ENCODE results near the gene SOX9. TPM values are rescaled to one million over a fixed set of nuclear protein-coding genes. Genes with fewer than 3 reads are reported as not detected.
"Not testable (repeated sequence)": the region's sequence is repeated elsewhere in the genome, so short reads cannot be mapped to it uniquely, and the experiment has no call there.

Gene SOX9
- polyA plus RNA-seq, 3 donors, result 19.9 to 20.8 (median 19.9) TPM

- no peak for DNase-seq (ENCODE audit: extremely low read depth in 1 of 11, low read depth in 9 of 11, low spot score in 4 of 11)
These were observed 16.5 kb upstream of the SOX9 start for GRCh38 chr17:72104164-72104862.

GRCh38 chr17:72104863-72105234 is 16.0 kb upstream of the SOX9 start:
- no peak for DNase-seq (ENCODE audit: extremely low read depth in 1 of 11, low read depth in 9 of 11, low spot score in 4 of 11)

- DNase-seq (ENCODE audit: extremely low read depth in 1 of 11, low read depth in 9 of 11, low spot score in 4 of 11), result no peak
These were observed 13.7 kb upstream of the SOX9 start for GRCh38 chr17:72107100-72107499.

GRCh38 chr17:72110231-72110941 is 10.4 kb upstream of the SOX9 start:
- DNase-seq (ENCODE audit: extremely low read depth in 1 of 11, low read depth in 9 of 11, low spot score in 4 of 11), result no peak

- DNase-seq (ENCODE audit: extremely low read depth in 1 of 11, low read depth in 9 of 11, low spot score in 4 of 11), result no peak
These were observed 9.9 kb upstream of the SOX9 start for GRCh38 chr17:72110942-72111318.

GRCh38 chr17:72111336-72111923 is 9.4 kb upstream of the SOX9 start:
- DNase-seq (ENCODE audit: extremely low read depth in 1 of 11, low read depth in 9 of 11, low spot score in 4 of 11), result no peak

- DNase-seq (ENCODE audit: extremely low read depth in 1 of 11, low read depth in 9 of 11, low spot score in 4 of 11), result not testable (repeated sequence)
These were observed 8.9 kb upstream of the SOX9 start for GRCh38 chr17:72111926-72112325.

GRCh38 chr17:72113751-72114150 is 7.1 kb upstream of the SOX9 start:
- DNase-seq (ENCODE audit: extremely low read depth in 1 of 11, low read depth in 9 of 11, low spot score in 4 of 11), result no peak

- DNase-seq (ENCODE audit: extremely low read depth in 1 of 11, low read depth in 9 of 11, low spot score in 4 of 11), result no peak
These were observed 4.9 kb upstream of the SOX9 start for GRCh38 chr17:72115781-72116525.

- DNase-seq (ENCODE audit: extremely low read depth in 1 of 11, low read depth in 9 of 11, low spot score in 4 of 11), result no peak
These were observed 3.9 kb upstream of the SOX9 start for GRCh38 chr17:72116661-72117521.

- no peak for DNase-seq (ENCODE audit: extremely low read depth in 1 of 11, low read depth in 9 of 11, low spot score in 4 of 11)
These were observed 3.1 kb upstream of the SOX9 start for GRCh38 chr17:72117535-72118334.

- peak in 9 of 11 donors; percentile 66 to 87 (median 78) for DNase-seq (ENCODE audit: extremely low read depth in 1 of 11, low read depth in 9 of 11, low spot score in 4 of 11)
These were observed 2.3 kb upstream of the SOX9 start for GRCh38 chr17:72118335-72119076.

- DNase-seq (ENCODE audit: extremely low read depth in 1 of 11, low read depth in 9 of 11, low spot score in 4 of 11), result no peak
These were observed 1.5 kb upstream of the SOX9 start for GRCh38 chr17:72119077-72119872.

GRCh38 chr17:72119873-72120641 is 763 bp upstream of the SOX9 start:
- peak in 1 of 11 donors; percentile 33 for DNase-seq (ENCODE audit: extremely low read depth in 1 of 11, low read depth in 9 of 11, low spot score in 4 of 11)

- DNase-seq (ENCODE audit: extremely low read depth in 1 of 11, low read depth in 9 of 11, low spot score in 4 of 11), result peak in 1 of 11 donors; percentile 40
These were observed 567 bp downstream of the SOX9 start for GRCh38 chr17:72121164-72122009.
